HEK293T (cell line): ENCODE measurements around the gene HNRNPAB.

Experiments used
- BHLHE40 ChIP-seq: fragments of 450-650 bp; IDR thresholded peaks from 2 replicates; pipeline ENCODE4 v1.6.1; 2016; ENCODE audit warnings: mild to moderate bottlenecking, moderate library complexity, borderline replicate concordance
- ELF4 ChIP-seq: fragments of 450-650 bp; IDR thresholded peaks from 2 replicates; pipeline ENCODE4 v1.6.1; 2017; ENCODE audit warnings: antibody characterized with exemption
- FOXA1 ChIP-seq: fragments of 450-650 bp; IDR thresholded peaks from 2 replicates; pipeline ENCODE4 v1.6.1; 2016; ENCODE audit warnings: mild to moderate bottlenecking
- FOXK2 ChIP-seq: fragments of 450-650 bp; IDR thresholded peaks from 2 replicates; pipeline ENCODE4 v1.6.1; 2016; ENCODE audit warnings: mild to moderate bottlenecking
- FOXM1 ChIP-seq: fragments of 450-650 bp; IDR thresholded peaks from 2 replicates; pipeline ENCODE4 v1.6.1; 2017; ENCODE audit warnings: mild to moderate bottlenecking, borderline replicate concordance
- HDGF ChIP-seq: fragments of 450-650 bp; IDR thresholded peaks from 2 replicates; pipeline ENCODE4 v1.6.1; 2017; ENCODE audit warnings: antibody characterized with exemption, borderline replicate concordance
- LEF1 ChIP-seq: fragments of 450-650 bp; IDR thresholded peaks from 2 replicates; pipeline ENCODE4 v1.6.1; 2017; ENCODE audit warnings: mild to moderate bottlenecking, borderline replicate concordance
- PKNOX1 ChIP-seq: fragments of 450-650 bp; IDR thresholded peaks from 2 replicates; pipeline ENCODE4 v1.6.1; 2016
- SP1 ChIP-seq: fragments of 450-650 bp; IDR thresholded peaks from 2 replicates; pipeline ENCODE4 v1.6.1; 2017
- SUZ12 ChIP-seq: fragments of 450-650 bp; IDR thresholded peaks from 2 replicates; pipeline ENCODE4 v1.6.1; 2016; ENCODE audit warnings: mild to moderate bottlenecking

GRCh38 chr5:178240766-178241165, 36.4 kb downstream of the HNRNPAB start:
- TF ChIP-seq SP1 (no peak), PKNOX1 (no peak), ELF4 (no peak), BHLHE40 (no peak), FOXK2 (no peak), SUZ12 (no peak), FOXM1 (no peak), HDGF (no peak), LEF1 (no peak), FOXA1 (no peak)
